A375 (cell line): ENCODE results near the gene MED13. TPM values are rescaled to one million over a fixed set of nuclear protein-coding genes. Genes with fewer than 3 reads are reported as not detected.

ENCODE experiments used
- total RNA-seq: library from RNA; depleted of rRNA; stranded (reverse); fragments of >200 nt; shearing (Covaris generic); gene quantifications from 2 replicates; pipeline ENCODE4 v1.2.3, GENCODE V29; 2014; rRNA removed

MED13 gene, protein sequence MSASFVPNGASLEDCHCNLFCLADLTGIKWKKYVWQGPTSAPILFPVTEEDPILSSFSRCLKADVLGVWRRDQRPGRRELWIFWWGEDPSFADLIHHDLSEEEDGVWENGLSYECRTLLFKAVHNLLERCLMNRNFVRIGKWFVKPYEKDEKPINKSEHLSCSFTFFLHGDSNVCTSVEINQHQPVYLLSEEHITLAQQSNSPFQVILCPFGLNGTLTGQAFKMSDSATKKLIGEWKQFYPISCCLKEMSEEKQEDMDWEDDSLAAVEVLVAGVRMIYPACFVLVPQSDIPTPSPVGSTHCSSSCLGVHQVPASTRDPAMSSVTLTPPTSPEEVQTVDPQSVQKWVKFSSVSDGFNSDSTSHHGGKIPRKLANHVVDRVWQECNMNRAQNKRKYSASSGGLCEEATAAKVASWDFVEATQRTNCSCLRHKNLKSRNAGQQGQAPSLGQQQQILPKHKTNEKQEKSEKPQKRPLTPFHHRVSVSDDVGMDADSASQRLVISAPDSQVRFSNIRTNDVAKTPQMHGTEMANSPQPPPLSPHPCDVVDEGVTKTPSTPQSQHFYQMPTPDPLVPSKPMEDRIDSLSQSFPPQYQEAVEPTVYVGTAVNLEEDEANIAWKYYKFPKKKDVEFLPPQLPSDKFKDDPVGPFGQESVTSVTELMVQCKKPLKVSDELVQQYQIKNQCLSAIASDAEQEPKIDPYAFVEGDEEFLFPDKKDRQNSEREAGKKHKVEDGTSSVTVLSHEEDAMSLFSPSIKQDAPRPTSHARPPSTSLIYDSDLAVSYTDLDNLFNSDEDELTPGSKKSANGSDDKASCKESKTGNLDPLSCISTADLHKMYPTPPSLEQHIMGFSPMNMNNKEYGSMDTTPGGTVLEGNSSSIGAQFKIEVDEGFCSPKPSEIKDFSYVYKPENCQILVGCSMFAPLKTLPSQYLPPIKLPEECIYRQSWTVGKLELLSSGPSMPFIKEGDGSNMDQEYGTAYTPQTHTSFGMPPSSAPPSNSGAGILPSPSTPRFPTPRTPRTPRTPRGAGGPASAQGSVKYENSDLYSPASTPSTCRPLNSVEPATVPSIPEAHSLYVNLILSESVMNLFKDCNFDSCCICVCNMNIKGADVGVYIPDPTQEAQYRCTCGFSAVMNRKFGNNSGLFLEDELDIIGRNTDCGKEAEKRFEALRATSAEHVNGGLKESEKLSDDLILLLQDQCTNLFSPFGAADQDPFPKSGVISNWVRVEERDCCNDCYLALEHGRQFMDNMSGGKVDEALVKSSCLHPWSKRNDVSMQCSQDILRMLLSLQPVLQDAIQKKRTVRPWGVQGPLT (N-terminal part only)
- total RNA-seq, result 31.6 and 32.6 TPM in 2 replicates

DNA sequence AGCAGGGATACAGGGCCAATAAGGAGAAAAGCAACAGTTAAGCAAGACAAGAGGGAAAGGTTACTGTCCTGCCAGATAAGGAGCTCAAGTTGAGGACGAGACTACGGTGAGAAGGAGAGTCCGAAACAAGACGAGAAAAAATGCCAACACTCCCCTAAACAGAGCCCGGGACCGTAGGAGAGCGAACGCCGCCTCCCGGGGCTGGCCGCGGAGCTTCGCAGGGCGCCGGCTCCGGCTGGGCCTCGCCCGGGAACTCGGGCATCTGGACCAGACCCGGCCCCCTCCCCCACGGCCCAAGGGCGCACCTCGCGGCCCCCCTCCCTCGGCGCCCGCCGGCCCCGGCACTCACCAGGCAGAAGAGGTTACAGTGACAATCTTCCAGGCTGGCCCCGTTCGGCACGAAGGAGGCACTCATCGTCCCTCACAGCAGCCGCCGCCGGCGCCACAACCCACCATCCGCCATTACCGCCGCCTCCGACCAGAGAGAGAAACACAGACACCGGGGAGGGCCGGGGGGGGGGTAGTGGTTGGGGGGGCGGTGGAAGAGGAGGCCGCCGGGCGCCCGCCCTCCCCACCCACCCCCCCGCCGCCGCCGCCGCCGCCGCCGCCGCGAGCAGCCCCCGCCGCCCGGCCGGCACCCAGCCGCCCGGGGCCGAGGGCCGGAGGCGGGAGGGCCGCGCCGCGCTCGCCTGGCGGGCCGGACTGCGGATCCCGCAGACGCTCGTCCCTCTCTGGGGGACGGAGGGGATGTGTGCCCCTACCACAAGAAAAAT is at the start of gene MED13:
Gene MED13 (minus strand): TSS at position 488 of the 773 bp plus-strand sequence. CDS start 73 bp downstream, at position 415.

DNA sequence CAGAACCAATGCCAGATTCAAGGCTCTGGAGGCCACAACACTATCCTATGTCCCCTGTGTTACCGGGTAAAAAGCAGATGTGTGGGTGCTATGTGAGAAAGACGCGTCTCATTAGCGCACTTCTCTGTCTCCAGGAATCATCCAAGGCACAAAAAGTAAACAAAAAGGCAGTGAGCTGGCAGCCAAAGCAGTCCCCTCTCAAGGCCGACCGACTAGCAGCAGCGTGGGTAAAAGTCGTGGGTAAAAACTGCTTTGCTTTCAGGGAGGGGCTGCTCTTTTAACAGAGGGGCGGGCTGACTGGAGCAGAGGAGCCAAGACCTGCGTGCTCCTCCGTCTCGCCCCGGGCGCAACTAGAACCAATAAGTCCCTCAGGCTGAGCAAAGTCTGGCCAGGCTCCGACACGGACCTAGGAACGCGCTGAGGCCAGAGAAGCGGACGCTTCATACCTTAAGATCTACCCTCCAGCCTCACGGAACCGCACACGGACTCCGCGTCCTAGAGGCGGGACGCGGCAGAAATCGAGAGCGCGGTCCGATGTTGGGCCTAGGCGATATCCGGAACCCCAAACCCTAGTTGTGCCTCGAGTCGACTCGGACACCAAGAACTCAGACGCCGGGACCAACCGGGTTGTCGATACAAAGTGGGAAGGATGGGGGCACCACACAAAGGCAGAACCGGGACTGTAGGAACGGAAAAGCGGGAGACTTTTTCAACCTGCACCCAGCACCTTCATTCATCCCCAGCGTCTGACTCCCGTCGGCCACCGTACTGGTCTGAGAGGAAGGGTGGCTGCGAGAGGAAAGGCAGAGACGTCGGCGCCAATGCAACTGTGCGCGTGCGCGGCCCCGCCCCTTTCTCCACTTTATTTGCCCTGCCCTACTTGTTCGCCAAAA is 137.6 kb downstream of the MED13 start, which contains the start of gene INTS2:
Gene INTS2 (minus strand): TSS at position 775 of the 893 bp plus-strand sequence. CDS start 1,338 bp downstream, outside the sequence.

Other genes starting within 250 kb of the MED13 start
- gene BRIP1, start 201.8 kb downstream of the MED13 start, total RNA-seq, result 9.8 and 12.8 TPM in 2 replicates
- 11.7 and 13.7 TPM in 2 replicates for gene INTS2, start 137.3 kb downstream of the MED13 start, total RNA-seq